Measurements from ENCODE around the gene GPC2.

DNA sequence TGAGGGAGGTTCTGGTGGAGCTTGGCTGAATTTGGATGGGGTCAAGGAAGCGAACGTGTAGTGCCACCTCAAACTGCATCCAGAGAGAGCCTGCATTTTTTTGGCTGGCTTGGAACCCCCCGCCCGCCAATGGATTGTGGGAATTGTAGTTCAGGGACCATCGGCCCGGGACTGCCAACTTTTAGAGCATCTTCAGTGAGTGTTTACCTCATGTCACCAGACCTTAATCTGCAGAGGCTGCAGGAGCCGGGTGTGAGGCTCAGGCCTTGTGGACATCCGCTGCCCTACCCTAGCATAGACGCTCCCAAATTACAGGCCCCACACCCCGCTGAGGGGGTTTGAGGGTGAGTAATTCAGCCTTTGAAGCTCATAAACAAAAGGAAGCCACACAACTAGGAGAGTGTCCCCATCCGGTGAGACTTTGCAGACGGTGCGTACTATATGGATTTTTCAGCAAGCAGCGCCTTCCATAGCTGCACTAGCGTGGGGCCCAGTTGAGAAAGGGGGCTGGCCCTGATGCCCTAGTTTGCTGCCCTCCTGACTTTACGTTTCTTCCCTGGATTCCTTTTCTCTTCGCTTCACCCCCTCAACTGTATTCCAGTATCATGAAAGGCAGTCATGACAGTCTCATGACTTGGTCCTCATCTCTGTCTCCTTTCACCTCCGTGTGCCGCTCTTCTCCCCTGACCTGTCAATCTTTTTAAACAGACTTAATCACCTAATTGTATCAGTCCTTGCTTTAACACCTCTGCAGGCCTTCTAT is 57.0 kb downstream of the GPC2 start:
- TF ChIP-seq, protein P1, sequence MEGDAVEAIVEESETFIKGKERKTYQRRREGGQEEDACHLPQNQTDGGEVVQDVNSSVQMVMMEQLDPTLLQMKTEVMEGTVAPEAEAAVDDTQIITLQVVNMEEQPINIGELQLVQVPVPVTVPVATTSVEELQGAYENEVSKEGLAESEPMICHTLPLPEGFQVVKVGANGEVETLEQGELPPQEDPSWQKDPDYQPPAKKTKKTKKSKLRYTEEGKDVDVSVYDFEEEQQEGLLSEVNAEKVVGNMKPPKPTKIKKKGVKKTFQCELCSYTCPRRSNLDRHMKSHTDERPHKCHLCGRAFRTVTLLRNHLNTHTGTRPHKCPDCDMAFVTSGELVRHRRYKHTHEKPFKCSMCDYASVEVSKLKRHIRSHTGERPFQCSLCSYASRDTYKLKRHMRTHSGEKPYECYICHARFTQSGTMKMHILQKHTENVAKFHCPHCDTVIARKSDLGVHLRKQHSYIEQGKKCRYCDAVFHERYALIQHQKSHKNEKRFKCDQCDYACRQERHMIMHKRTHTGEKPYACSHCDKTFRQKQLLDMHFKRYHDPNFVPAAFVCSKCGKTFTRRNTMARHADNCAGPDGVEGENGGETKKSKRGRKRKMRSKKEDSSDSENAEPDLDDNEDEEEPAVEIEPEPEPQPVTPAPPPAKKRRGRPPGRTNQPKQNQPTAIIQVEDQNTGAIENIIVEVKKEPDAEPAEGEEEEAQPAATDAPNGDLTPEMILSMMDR (optimal IDR thresholded peaks at IDR 0.05 in 1 of 3, IDR thresholded peaks at IDR 0.05 in 1 of 3, conservative IDR thresholded peaks at IDR 0.05 in 1 of 3; ENCODE audit: extremely low read depth in 1 of 3, insufficient read depth in 2 of 3, low read length in 3 of 3), result no peak
- no peak for TF ChIP-seq EZH2 (IDR thresholded peaks at IDR 0.05; ENCODE audit: low read length)
